HG02981 (cell line): ENCODE measurements around the gene ZNF282.

ENCODE experiments used
- ATAC-seq: cut with Tn5 transposase; IDR thresholded peaks from one replicate; pipeline ENCODE4 v1.9.1; 2021; ENCODE audit warnings: mild to moderate bottlenecking, moderate library complexity; ENCODE audit not compliant: unreplicated experiment

Gene ZNF282

DNA sequence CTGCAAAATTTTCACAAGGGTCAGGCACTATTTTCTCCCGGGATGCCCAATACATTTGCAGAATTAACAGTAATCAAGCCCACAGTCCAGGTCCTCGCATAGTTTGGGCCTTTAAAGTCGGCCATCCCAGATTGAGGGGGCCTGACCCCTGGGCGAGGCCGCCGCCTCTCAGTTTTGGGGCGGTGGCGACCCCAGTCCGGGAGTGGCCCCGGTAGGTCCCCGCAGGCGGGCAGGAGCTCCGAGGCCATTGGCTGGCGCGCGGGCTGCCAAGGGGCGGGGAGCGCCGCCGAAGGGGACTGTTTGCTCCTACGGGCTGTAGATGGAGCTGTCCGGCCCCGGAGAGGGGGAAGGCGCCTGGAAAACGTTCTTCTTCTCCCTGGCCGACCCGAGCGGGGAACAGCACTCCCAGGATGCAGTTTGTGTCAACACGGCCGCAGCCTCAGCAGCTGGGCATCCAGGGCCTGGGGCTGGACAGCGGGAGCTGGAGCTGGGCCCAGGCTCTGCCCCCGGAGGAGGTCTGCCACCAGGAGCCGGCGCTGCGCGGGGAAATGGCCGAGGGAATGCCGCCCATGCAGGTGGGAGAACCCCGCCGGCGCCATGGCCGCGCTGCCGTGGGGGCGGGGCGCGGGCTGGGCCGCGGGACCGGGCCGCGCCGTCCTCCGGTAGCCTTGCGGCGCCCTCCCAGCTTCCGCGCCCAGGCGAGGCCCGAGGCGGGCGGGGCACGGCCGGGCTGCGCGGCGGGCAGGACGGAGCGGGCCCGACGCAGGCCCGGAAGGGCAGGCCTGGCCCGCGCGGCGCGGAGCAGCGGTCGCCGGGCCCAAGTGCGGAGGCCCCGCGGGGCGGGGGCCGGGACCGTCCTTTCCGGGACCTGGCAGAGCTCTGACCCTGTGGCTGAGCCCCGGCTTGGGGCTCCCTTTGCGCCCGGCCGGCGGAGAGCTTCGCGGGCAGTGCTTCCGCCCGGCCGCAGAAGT is at the start of gene ZNF282:
Gene ZNF282, plus strand, starts transcription at position 367 of the 971 bp plus-strand sequence. Its CDS starts 44 bp downstream, at position 411.
- ATAC-seq: peak; percentile 92

DNA sequence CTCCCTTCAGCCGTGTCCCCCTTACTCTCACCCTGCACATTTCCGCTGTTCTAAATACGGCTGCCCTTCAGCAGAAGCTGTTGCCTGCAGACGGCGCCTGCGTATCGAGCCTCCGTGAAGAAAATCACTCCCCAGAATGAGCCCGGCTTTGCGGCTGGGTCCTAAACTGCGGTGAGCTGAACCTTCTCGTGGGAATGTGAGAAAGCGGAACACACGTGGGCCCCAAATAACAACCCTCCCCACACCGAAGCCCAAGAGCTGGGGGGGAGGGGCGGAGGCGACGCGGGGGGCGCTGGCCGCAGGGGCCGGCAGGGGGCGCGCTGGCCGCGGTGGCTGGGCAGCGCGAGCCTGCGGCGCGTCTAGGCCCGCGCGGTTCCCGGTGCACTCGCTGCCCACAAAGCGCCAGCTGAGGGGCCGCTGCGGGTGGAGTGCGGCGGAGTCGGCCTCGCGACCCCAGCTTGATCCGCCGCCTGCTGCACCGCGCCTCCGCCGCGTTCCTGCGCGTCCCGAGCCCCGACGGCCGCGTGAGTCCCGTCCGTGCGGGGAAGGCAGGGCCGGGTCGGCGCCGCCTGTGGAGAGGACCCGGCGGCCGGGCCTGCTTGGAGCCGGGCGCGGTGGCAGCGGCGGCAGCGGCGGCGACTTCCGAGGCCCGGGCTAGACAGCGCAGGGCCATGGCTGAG is 48.1 kb upstream of the ZNF282 start, which contains the start of gene ZNF398:
Gene ZNF398, plus strand, starts transcription at position 382 of the 680 bp plus-strand sequence. Its CDS starts 290 bp downstream, at position 672.
- ATAC-seq: peak; percentile 69

DNA sequence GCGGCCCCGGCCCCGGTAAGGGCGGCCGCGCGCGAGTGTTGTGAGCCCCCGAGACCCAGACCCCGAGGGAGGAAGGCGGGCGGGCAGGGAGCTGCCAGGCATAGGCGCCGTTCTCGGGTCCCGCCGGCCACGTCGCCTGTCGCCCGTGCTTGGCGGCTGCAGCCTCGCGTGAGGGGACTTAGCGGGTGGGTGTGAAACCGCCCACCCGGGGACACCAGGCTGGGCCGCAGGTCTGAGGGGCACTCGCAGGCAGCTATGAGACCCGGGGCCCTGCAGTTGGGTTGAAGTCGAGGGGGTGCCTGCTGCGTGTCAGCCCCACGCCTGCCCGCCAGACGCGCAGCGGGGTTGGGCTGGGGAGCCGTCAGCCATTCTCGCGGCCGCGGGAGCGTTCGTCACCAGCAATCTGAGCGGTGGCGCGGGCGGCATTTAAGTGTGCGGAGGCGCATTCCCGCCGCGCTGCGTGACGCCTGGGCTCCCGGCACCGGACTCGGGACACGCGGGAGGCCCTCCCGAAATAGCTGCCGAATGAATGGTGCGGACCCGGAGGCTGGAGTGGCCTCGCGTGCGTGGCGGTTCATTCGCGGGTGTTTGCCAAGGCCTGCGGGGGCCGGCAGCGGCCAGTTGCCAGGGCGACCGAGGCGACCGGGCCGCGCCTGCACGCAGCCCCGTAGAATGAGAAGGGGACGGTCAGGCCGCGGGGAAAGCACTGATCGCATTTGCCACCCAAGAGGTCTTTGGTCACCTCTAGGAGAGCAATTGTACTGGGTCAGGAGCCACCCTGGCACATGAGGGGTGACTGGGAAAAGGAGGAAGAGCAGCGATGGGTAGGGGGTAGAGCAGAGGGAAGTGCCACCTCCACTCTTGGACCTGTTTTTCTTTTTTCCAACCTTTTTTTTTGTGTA is 47.3 kb upstream of the ZNF282 start:
- peak; percentile 28 for ATAC-seq

DNA sequence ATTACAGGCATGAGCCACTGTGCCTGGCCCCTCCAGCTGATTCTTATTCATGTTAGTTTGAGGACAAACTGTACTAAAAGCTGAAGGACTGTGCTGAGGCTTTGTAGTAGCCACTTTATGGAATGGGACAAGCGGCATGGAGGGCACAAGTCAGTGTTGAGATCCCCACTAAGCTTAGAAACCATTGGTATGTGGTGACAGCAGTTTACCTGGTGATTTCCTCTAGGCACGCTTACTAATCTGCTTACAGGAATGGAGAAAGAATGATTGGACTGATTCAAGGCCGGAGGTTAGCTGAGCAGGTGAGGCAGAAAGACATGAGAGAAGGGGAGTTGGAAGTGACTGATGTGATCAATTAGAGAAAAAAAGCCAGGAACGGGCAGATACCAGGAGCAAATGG is 44.4 kb upstream of the ZNF282 start:
- no peak for ATAC-seq

DNA sequence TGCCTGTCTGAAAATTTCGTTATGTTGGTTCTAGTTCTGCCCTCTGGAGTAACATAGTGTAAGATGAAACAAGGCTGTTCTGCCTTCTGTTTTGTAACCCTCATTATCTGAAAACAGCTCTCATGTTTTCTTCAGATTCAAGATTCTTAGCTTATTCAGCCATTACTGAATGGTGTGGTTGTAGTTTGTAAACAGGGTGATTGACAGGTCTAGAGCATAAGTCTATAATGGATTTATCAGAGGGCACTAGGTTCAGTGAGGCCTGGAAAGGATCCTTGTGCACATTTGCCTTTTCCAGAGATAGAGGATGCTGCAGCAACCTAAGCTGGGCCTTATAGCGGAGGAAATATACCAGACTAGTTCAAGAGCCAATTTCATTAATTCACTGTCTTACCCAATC is 42.0 kb upstream of the ZNF282 start:
- no peak for ATAC-seq

DNA sequence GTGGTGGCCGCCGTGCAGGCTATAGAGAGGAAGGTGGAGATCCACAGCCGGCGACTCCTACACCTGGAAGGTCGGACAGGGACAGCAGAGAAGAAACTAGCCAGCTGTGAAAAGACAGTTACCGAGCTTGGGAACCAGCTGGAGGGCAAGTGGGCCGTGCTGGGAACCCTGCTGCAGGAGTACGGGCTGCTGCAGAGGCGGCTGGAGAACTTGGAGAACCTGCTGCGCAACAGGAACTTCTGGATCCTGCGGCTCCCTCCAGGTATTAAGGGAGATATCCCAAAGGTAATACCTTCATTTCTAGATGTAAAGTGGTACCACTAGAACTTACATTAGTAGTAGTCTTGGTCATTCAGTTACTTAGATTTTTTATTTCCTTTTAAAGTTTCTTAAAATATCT is 41.3 kb upstream of the ZNF282 start:
- no peak for ATAC-seq

DNA sequence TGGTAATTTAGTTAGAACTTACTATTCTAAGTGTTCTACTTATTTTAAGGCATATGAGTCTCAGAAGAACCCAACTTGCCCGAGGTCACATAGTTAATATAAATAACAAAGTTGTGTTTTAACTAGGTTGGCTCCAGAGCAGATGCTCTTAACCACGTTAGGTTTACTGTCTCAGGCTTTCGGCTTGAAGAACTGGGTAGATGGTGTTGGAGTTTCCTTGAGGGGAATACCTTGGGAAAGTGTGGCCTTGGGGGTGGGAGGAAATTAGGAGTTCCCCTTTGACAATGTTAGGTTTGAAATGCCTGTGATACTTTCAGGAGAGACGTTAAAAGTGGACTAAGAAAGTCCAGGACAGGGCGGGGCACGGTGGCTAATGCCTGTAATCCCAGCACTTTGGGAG is 38.4 kb upstream of the ZNF282 start:
- no peak for ATAC-seq

DNA sequence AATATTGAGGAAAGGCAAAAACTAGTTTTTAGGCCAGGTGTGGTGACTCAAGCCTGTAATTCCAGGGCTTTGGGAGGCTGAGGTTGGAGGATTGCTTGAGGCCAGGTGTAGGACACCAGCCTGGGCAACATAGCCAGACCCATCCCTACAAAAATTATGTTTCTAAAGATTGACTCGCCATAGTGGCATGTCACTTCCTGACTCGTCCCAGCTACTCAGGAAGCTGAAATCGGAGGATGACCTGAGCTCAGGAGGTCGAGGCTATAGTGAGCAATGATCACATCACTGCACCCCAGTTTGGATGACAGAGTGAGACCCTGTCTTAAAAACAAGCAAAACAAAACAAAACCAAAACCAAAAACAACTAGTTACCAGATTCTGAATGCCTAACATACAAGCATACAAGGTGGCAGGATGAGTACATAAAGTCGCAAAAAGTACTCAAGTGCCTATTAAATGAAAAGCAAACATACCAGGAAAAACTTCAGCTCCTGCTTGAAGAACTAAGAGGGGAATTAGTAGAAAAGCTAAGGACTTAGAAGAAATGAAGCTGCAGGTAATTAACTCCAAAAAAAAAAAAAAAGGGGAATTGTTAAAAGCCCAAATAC is 34.0 kb upstream of the ZNF282 start:
- no peak for ATAC-seq

DNA sequence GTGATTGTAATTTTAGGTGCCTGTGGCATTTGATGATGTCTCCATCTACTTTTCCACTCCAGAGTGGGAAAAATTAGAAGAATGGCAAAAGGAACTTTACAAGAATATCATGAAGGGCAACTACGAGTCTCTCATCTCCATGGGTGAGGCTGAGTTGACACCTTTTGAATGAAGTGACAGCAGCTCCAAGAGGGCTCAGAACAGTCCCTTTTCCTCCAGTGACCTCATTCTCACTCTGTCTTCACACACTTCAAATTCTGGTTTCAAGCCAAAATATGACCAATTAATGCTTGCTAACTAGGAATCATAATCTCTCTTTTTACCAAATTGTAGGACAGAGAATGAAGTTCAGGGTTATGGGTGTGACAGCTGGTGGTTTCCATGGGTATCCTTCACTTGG is 29.2 kb upstream of the ZNF282 start:
- no peak for ATAC-seq

DNA sequence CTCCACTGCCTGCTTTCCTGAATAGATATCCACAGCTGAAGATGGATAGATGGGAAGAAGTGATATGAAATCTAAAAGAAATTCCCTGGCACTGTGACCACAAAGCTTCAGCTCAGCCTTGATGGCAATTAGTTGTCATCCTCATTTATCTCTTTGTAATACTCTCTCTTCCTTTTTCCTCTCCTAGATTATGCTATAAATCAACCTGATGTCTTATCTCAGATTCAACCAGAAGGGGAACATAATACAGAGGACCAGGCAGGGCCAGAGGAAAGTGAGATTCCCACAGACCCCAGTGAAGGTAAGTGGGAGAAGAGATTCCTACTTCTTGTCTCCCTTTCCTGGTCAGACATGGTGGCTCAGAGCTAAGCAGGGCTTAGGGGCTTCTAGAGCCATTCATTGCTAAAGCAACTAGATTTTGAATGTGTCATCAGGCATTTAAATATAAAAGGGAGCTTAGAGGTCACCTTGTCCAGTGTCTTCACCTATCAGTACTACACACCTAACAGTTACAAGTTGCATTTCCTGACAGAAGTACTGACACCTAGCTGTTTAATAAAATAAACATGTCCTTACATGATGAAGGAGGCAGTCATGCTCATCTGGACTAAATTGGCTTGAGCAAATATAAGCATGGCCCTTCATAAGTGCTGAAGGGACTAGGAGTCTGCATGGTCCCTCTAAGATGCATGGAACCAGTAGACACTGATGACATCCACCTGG is 28.6 kb upstream of the ZNF282 start:
- ATAC-seq: no peak

DNA sequence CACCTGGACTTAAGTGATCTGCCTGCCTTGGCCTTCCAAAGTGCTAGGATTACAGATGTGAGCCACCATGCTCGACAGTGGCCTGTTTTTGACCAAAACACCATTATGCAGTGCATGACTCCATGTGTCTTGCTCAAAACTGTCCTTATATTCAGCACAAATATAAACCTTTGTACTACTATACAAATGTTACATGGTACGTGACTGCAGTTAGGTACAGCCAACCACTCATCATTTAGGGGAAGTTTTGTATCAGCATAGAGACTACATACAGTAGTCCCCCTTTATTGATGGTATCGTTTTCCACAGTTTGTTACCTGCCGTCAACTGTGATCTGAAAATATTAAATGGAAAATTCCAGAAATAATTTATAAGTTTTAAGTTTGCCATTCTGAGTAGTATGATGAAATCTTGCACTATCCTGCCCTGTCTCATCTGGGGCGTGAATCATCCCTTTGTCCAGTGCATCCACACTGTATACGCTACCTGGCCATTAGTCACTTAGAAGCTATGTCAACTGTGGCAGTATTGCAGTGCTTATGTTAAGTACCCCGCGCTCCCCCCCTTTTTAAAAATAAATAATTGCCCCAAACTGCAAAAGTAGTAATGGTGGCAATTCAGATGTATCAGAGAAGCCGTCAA is 23.3 kb upstream of the ZNF282 start:
- no peak for ATAC-seq

DNA sequence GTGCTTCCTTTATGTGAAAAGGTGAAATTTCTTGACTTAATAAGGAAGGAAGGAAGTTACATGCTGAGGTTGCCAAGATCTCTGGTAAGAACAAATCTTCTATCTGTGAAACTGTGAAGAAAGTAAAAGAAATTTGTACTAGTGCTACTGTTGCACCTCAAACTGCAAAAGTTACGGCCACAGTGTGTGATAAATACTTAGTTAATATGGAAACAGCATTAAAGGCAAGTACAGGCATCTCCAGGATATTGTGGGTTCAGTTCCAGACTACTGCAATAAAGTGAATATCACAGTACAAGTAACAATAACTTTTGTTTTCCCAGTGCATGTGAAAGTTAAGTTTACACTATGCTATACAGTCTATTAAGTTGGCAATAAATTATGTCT is 22.8 kb upstream of the ZNF282 start:
- no peak for ATAC-seq

DNA sequence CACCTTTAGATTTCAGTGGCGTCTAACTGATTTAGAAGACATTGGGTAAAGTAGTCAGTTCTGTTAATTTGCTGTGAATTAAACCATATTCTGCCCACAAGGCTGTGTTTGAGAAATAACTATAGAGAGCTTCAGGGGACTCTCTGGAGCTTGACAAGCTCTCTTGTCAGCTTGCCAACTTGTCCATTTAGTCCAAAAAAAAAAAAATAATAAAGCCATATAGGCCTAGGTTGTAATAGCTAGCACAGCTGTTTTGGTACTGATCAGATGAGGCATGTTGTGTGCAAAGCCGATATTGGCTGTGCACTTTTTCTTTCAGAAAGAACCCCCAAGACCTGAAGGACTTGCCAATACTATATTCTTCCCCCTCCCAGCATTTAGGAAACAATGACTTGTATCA is 20.2 kb upstream of the ZNF282 start:
- ATAC-seq: no peak

DNA sequence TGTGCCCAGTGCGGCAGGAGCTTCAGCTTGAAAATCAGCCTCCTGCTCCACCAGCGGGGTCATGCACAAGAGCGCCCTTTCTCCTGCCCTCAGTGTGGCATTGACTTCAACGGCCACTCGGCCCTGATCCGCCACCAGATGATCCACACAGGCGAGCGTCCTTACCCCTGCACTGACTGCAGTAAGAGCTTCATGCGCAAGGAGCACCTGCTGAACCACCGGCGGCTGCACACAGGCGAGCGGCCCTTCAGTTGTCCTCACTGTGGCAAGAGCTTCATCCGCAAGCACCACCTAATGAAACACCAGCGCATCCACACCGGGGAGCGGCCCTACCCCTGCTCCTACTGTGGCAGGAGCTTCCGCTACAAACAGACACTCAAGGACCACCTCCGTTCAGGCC is 16.1 kb upstream of the ZNF282 start:
- no peak for ATAC-seq

DNA sequence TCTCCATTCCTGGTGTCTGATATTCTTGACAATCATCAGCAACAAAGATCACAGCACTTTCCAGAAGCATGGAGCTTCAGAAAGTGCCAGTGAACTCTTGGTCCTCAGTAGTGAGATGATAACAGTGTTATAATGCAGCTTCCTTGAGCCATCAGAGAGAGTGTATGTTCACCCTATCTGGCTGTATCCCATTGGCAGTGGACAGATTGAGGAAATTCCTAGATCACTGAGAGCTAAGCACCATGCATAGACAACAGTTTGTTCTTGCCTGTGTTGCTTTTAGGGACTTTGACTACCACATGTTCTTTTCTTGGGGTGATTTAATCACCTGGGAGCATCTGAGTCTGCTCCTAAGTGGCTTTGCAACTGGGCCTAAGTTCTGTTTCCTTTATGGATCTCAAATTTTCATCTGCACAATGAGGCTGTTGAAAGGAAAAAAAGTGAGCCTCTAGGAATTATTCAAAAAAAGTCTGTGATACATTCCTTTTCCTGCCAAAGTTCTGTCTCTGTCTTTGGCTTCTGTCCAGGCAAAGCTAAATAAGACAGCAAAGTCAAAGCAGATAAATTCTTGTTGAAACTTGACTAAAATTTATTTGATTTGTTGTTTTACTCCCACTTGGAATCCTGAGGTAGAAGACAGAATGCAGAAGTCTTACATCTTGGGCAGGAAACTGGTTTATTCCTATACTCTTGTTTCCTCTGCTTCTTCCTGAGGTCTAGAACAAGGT is 14.5 kb upstream of the ZNF282 start:
- no peak for ATAC-seq

DNA sequence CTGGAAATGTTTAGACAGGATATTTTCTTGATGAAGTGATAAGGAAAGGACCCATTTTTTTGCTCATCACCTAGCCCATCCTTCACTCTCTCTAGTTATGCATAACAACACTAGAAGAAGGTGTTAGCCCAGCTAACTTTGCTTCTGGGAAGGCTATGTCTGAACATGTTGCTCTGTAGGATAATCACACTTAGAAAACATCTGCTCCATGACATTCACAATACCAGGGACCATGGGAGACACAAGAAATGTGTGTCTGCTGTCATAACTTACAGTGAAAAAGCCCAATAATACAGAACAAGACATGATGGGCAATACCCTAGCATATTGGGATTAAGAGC is 13.9 kb upstream of the ZNF282 start:
- no peak for ATAC-seq

DNA sequence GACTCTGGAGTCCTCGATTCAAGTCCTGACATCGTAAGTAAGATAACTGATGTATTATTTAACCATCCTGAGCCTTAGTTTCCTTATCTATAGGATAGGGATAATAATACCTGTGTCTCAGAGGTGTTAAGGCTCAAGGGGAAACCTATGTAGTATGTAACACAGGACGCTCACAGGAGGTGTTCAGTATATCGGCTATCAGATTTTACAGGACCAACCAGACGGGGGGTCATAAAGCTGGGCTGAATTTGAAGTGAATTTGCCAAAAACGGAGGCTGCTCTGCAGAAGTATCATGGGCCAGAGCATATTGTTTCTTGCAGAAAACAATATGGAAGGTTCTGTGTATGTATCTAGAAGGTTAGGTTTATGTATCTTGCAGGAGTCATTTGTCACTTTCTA is 11.1 kb upstream of the ZNF282 start:
- no peak for ATAC-seq

DNA sequence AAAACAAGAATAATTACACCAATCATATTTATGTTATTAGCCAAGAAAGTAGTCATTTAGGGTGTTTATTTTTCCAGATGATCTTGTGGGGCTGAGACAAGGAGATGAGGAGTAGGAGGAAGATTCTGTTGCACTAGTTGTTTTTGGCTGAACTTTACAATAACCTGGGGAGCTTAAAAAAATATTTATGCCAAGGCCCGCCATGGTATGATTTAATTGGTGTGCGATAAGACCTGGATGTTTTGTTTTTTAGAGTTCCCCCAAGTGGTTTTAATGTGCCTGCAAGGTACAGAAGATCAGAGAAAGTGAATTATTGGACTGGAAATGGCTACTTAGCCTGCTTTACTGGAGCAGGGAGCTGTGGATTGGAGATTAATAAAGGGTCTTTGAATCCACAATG is 7.1 kb upstream of the ZNF282 start:
- no peak for ATAC-seq
